K562 (cell line): Measurements from ENCODE around the gene SHANK1. TPM values are rescaled to one million over a fixed set of nuclear protein-coding genes. Genes with fewer than 3 reads are reported as not detected.

Source experiments
- ATAC-seq: fragments of 200-7000 bp; cut with Tn5 transposase; 3 replicates; pipeline ENCODE4 v1.9.1; 2020; ENCODE audit warnings: moderate library complexity
- BruUV-seq: library from RNA; stranded (reverse); fragments of 400-500 nt; replicated peaks from 2 replicates; lab custom pipeline; 2021; lab: Mats Ljungman, UMichigan
- CTCF ChIA-PET: fragments of 300-600 bp; formaldehyde crosslinking; extraction: SDS; loops from one replicate; lab custom pipeline; 2021; ENCODE audit warnings: low intra/inter-chr PET ratio; lab: Yijun Ruan, JAX
- POLR2A ChIA-PET: fragments of 300-600, 350-650 bp; sonication (Branson Sonifier 250); formaldehyde crosslinking; extraction: SDS; loops from one replicate; lab custom pipeline; 2021; ENCODE audit warnings: antibody characterized with exemption, inconsistent platforms; lab: Yijun Ruan, JAX
- DNase-seq, 4 experiments: peaks; one replicate each; pipeline versions ENCODE4 v3.0.0 to v3.0.0-alpha.2; 2011 to 2018; ENCODE audit warnings: low spot score in 3 of 4, mixed read lengths in 3 of 4; ENCODE audit errors: extremely low read depth in 1 of 4
- FAIRE-seq: peaks from 2 replicates; lab custom pipeline; 2011; peaks lifted over from hg19 to GRCh38; lab: Jason Lieb, UNC
- H2AFZ ChIP-seq: 2 replicates; pipeline ENCODE4 v1.6.0; 2011; ENCODE audit warnings: low read depth, low read length, control low read depth, inconsistent platforms
- H3K27ac ChIP-seq: fragments of 200-600 bp; 3 replicates; pipeline ENCODE4 v1.8.0; 2011; ENCODE audit warnings: low read depth, mild to moderate bottlenecking, control low read depth, inconsistent platforms, low read length, moderate library complexity, mixed read lengths; ENCODE audit errors: extremely low read depth
- H3K27me3 ChIP-seq, 2 experiments: fragments of 300-600 bp in 1 of 2; 2 replicates in 1 of 2; 3 replicates in 1 of 2; pipeline versions ENCODE4 v1.6.0 to v1.8.0; 2011; ENCODE audit warnings: inconsistent platforms in 2 of 2, low read length in 2 of 2, mild to moderate bottlenecking in 1 of 2, mixed read lengths in 1 of 2, moderate library complexity in 1 of 2; ENCODE audit not compliant: control insufficient read depth in 2 of 2, insufficient read depth in 2 of 2
- H3K36me3 ChIP-seq: fragments of 300-600 bp; 3 replicates; pipeline ENCODE4 v1.8.0; 2011; ENCODE audit warnings: mild to moderate bottlenecking, low read length, inconsistent platforms; ENCODE audit not compliant: control insufficient read depth, insufficient read depth
- H3K4me1 ChIP-seq, 2 experiments: fragments of 200-600 bp in 1 of 2; replicated peaks in 1 of 2; 2 replicates in 1 of 2; 3 replicates in 1 of 2; pipeline versions ENCODE4 v1.5.1 to v1.8.0; 2011; ENCODE audit warnings: inconsistent platforms in 2 of 2, low read length in 2 of 2, mild to moderate bottlenecking in 1 of 2, mixed read lengths in 1 of 2, moderate library complexity in 1 of 2; ENCODE audit not compliant: control insufficient read depth in 2 of 2, insufficient read depth in 2 of 2
- H3K4me2 ChIP-seq: 2 replicates; pipeline ENCODE4 v1.6.1; 2011; ENCODE audit warnings: low read length, control low read depth, inconsistent platforms, mixed read lengths; ENCODE audit not compliant: insufficient read depth
- H3K4me3 ChIP-seq: fragments of 200-600 bp; sonication (generic), shearing (Covaris generic); 2 replicates; pipeline ENCODE4 v1.5.1; 2016; ENCODE audit warnings: control low read depth, inconsistent platforms
- H3K79me2 ChIP-seq: fragments of 200-600 bp; 3 replicates; pipeline ENCODE4 v1.8.0; 2011; ENCODE audit warnings: low read length, inconsistent platforms; ENCODE audit not compliant: control insufficient read depth, insufficient read depth
- H3K9ac ChIP-seq, 2 experiments: 2 replicates each; pipeline versions ENCODE4 v1.6.0 to v1.6.1; 2011; ENCODE audit warnings: low read depth in 2 of 2, low read length in 2 of 2, control low read depth in 1 of 2, inconsistent platforms in 1 of 2, mild to moderate bottlenecking in 1 of 2, mixed read lengths in 1 of 2; ENCODE audit not compliant: insufficient read depth in 1 of 2
- H3K9me1 ChIP-seq: one replicate; pipeline ENCODE4 v1.6.0; 2011; ENCODE audit warnings: inconsistent platforms, mild to moderate bottlenecking, low read length, moderate library complexity; ENCODE audit not compliant: control insufficient read depth, insufficient read depth
- H3K9me3 ChIP-seq: replicated peaks from 2 replicates; pipeline ENCODE4 v1.5.1; 2011; ENCODE audit warnings: low read depth, low read length, inconsistent platforms; ENCODE audit not compliant: control insufficient read depth, insufficient read depth
- H4K20me1 ChIP-seq: replicated peaks from 2 replicates; pipeline ENCODE4 v1.6.1; 2011; ENCODE audit warnings: low read length, inconsistent platforms, mixed read lengths; ENCODE audit not compliant: control insufficient read depth, insufficient read depth
- BMI1 ChIP-seq: fragments of 150-350 bp; IDR thresholded peaks from 2 replicates; pipeline ENCODE4 v1.6.1; 2014; ENCODE audit warnings: low read length
- CBX3 ChIP-seq, 2 experiments: IDR thresholded peaks; 1 replicate in 1 of 2; 2 replicates in 1 of 2; pipeline ENCODE4 v1.6.1; 2012; ENCODE audit warnings: inconsistent platforms in 2 of 2, low read length in 2 of 2, borderline replicate concordance in 1 of 2, control low read depth in 1 of 2
- E2F6 ChIP-seq, 2 experiments: IDR thresholded peaks; 2 replicates each; pipeline ENCODE4 v1.6.1; 2011; ENCODE audit warnings: borderline replicate concordance in 1 of 2, control low read depth in 1 of 2, low read depth in 1 of 2, low read length in 1 of 2, mild to moderate bottlenecking in 1 of 2, mixed read lengths in 1 of 2, moderate library complexity in 1 of 2; ENCODE audit not compliant: insufficient read depth in 1 of 2, insufficient read length in 1 of 2, poor library complexity in 1 of 2, severe bottlenecking in 1 of 2; ENCODE audit errors: extremely low read depth in 1 of 2
- GATAD2B ChIP-seq: fragments of 450-650 bp; IDR thresholded peaks from 2 replicates; pipeline ENCODE4 v1.6.1; 2017; ENCODE audit warnings: mild to moderate bottlenecking, borderline replicate concordance
- HLTF ChIP-seq: fragments of 450-650 bp; IDR thresholded peaks from 2 replicates; pipeline ENCODE4 v1.6.1; 2016
- RBBP5 ChIP-seq: fragments of 200-600 bp; sonication (generic); IDR thresholded peaks from 2 replicates; pipeline ENCODE4 v1.6.1; 2012; ENCODE audit warnings: borderline replicate concordance, mild to moderate bottlenecking, low read length, control low read depth, inconsistent platforms; ENCODE audit not compliant: insufficient read depth, poor library complexity, severe bottlenecking
- SIN3A ChIP-seq, 2 experiments: fragments of 150-350 bp in 1 of 2; IDR thresholded peaks; 2 replicates each; pipeline ENCODE4 v1.6.1; 2011 to 2016; ENCODE audit warnings: borderline replicate concordance in 2 of 2, low read depth in 2 of 2, low read length in 2 of 2, mild to moderate bottlenecking in 2 of 2, moderate library complexity in 2 of 2; ENCODE audit not compliant: control insufficient read depth in 1 of 2
- SMARCC2 ChIP-seq: fragments of 450-650 bp; IDR thresholded peaks from 2 replicates; pipeline ENCODE4 v1.6.1; 2017; ENCODE audit warnings: antibody characterized with exemption, moderate library complexity, mild to moderate bottlenecking, low read depth
- THRA ChIP-seq: fragments of 450-650 bp; IDR thresholded peaks from 2 replicates; pipeline ENCODE4 v1.6.1; 2017; ENCODE audit warnings: mild to moderate bottlenecking, moderate library complexity
- ZBTB12 ChIP-seq: fragments of 250-450 bp; sonication (Bioruptor Pico); IDR thresholded peaks from 2 replicates; pipeline ENCODE4 v1.4.0; 2020
- ZBTB33 ChIP-seq: sonication (generic); formaldehyde crosslinking; IDR thresholded peaks from 2 replicates; pipeline ENCODE4 v1.8.1; 2023; ENCODE audit warnings: mild to moderate bottlenecking, missing genetic modification reagents
- ZNF764 ChIP-seq: fragments of 250-450 bp; sonication (Bioruptor Pico); IDR thresholded peaks from 2 replicates; pipeline ENCODE4 v1.4.0; 2020; ENCODE audit warnings: low read depth, mild to moderate bottlenecking, moderate library complexity
- WGBS: fragments of 100-300 bp; shearing (Covaris generic); methylation state at CpG from one replicate; pipeline ENCODE4 v1.1.6; 2016; ENCODE audit warnings: low coverage, mixed read lengths; ENCODE audit not compliant: insufficient coverage; ENCODE audit errors: missing lambda C conversion rate; 5-methylcytosine and 5-hydroxymethylcytosine counted together
- in situ Hi-C: fragments of 300-500 bp; cut with MboI; formaldehyde crosslinking; loops from 4 replicates; pipeline ENCODE4 v1.15.0; 2018; ENCODE audit warnings: inconsistent platforms, mixed read lengths
- intact Hi-C: fragments of 100-400 bp; cut with micrococcal nuclease; formaldehyde crosslinking; loops from 2 replicates; pipeline ENCODE4 v1.14.2; 2022
- polyA plus RNA-seq, 8 experiments: library from polyadenylated mRNA; depleted of rRNA in 4 of 8; stranded (reverse) in 5 of 8; unstranded in 3 of 8; fragments of >200 nt; fragmentation: Nextera tagmentation in 2 of 8; fragmentation: Illumina TruSeq in 1 of 8; extraction: Ambion mirVana in 2 of 8; extraction: Trizol in 1 of 8; gene quantifications; 2 replicates each; pipeline versions ENCODE4 v1.2.1 to v1.2.3, GENCODE V29; 2011 to 2014; ENCODE audit warnings: inconsistent platforms in 1 of 8, missing spikeins in 1 of 8
- total RNA-seq, 7 experiments: library from RNA; depleted of rRNA in 6 of 7; stranded (reverse); fragments of >200 nt in 6 of 7; fragmentation: Illumina TruSeq in 2 of 7; extraction: Trizol in 2 of 7; gene quantifications; 2 replicates each; pipeline versions ENCODE4 v1.2.1 to v1.2.3, GENCODE V29; 2011 to 2021; ENCODE audit warnings: low replicate concordance in 1 of 7

Gene SHANK1
- total and polyA plus RNA-seq, 9 of the 15 experiments (the other 6 are each of a cell fraction or from before 2014, with no cell fraction given): 0.33 to 1.3 (median 0.55) TPM; not detected in 2

GRCh38 chr19:50624949-50625600 is 94.5 kb downstream of the SHANK1 start:
- Histone ChIP-seq H3K9me3 (no peaks in the 10 kb centered on the region), H3K4me1 (peaks cover 0 to 15% of the 10 kb centered on the region in 2 experiments; a peak in 2 of 5 replicates), H2AFZ (no peak overlapping the region), H3K36me3 (no peaks in the 10 kb centered on the region), H3K27me3 (no peaks in the 10 kb centered on the region), H3K4me2 (no peak overlapping the region), H3K9me1 (no peaks in the 10 kb centered on the region), H3K4me3 (no peak overlapping the region), H3K27ac (no peak overlapping the region), H3K9ac (no peak overlapping the region), H3K79me2 (no peaks in the 10 kb centered on the region), H4K20me1 (no peaks in the 10 kb centered on the region)
- BruUV-seq: no TSS peak
- no peak for DNase-seq
- WGBS: 67% methylated on average over 22 of the region's 44 CpGs
- intact Hi-C loops (no loop called here), in situ Hi-C loops (no loop called here)
- no peak for ATAC-seq
- ChIA-PET POLR2A (no interaction called here), CTCF (no interaction called here)
- no peak for FAIRE-seq
- TF ChIP-seq SMARCC2: no peak
- no peak for TF ChIP-seq SIN3A (IDR thresholded peaks at IDR 0.05; ENCODE audit: borderline replicate concordance in 2 of 2, control insufficient read depth in 1 of 2, low read depth in 2 of 2, low read length in 2 of 2)
- no peak for TF ChIP-seq THRA
- TF ChIP-seq ZBTB12 (CRISPR knock-in tag): no peak
- no peak for TF ChIP-seq GATAD2B
- no peak for TF ChIP-seq BMI1
- TF ChIP-seq ZNF764: no peak
- TF ChIP-seq RBBP5: no peak
- TF ChIP-seq CBX3 (IDR thresholded peaks at IDR 0.05; ENCODE audit: borderline replicate concordance in 1 of 2, low read length in 2 of 2): no peak
- TF ChIP-seq ZBTB33 (CRISPR knock-in tag): no peak
- no peak for TF ChIP-seq E2F6 (IDR thresholded peaks at IDR 0.05; ENCODE audit: borderline replicate concordance in 1 of 2, extremely low read depth in 1 of 2, insufficient read depth in 1 of 2, insufficient read length in 1 of 2, low read depth in 1 of 2, low read length in 1 of 2, poor library complexity in 1 of 2, severe bottlenecking in 1 of 2)
- no peak for TF ChIP-seq HLTF
